ENCODE data around the gene CASZ1. TPM values are rescaled to one million over a fixed set of nuclear protein-coding genes. Genes with fewer than 3 reads are reported as not detected.

Gene CASZ1
- total RNA-seq, 2 experiments from 2014 or later, result 8.1 to 9.0 TPM

- Mint-ChIP-seq H3K27ac (no peak overlapping the region), H3K9me3 (no peaks in the 10 kb centered on the region), H3K4me3 (no peak overlapping the region), H3K4me1 (no peaks in the 10 kb centered on the region), H3K36me3 (ENCODE audit: low read depth) (no peaks in the 10 kb centered on the region), H3K27me3 (peaks cover 5% of the 10 kb centered on the region)
- DNase-seq, result no peak
- ChIA-PET CTCF (no interaction called here), POLR2A (no interaction called here)
Measured at GRCh38 chr1:10642403-10643080, 153.9 kb downstream of the CASZ1 start.

- Mint-ChIP-seq H3K4me3 (no peak overlapping the region), H3K9me3 (no peaks in the 10 kb centered on the region), H3K4me1 (no peaks in the 10 kb centered on the region), H3K36me3 (ENCODE audit: low read depth) (no peaks in the 10 kb centered on the region), H3K27me3 (peaks cover 5% of the 10 kb centered on the region), H3K27ac (no peak overlapping the region)
- ChIA-PET POLR2A (no interaction called here), CTCF (no interaction called here)
- no peak for DNase-seq
Measured at GRCh38 chr1:10641976-10642375, 154.5 kb downstream of the CASZ1 start.

GRCh38 chr1:10640843-10641553 is 155.4 kb downstream of the CASZ1 start:
- H3K27ac Mint-ChIP-seq, result no peak overlapping the region
- no peak overlapping the region for H3K4me3 Mint-ChIP-seq
- ChIA-PET POLR2A (no interaction called here), CTCF (no interaction called here)
- no peaks in the 10 kb centered on the region for H3K4me1 Mint-ChIP-seq
- H3K9me3 Mint-ChIP-seq, result no peaks in the 10 kb centered on the region
- H3K36me3 Mint-ChIP-seq (ENCODE audit: low read depth), result no peaks in the 10 kb centered on the region
- peaks cover 5% of the 10 kb centered on the region for H3K27me3 Mint-ChIP-seq
- no peak for DNase-seq

- Mint-ChIP-seq H3K4me1 (no peaks in the 10 kb centered on the region), H3K4me3 (no peak overlapping the region), H3K27me3 (peaks cover 5% of the 10 kb centered on the region), H3K27ac (no peak overlapping the region), H3K9me3 (no peaks in the 10 kb centered on the region), H3K36me3 (ENCODE audit: low read depth) (no peaks in the 10 kb centered on the region)
- ChIA-PET CTCF (no interaction called here), POLR2A (no interaction called here)
- DNase-seq, result no peak
Measured at GRCh38 chr1:10639775-10640578, 156.5 kb downstream of the CASZ1 start.

- H3K9me3 Mint-ChIP-seq, result no peaks in the 10 kb centered on the region
- no peak overlapping the region for H3K27ac Mint-ChIP-seq
- peaks cover 5% of the 10 kb centered on the region for H3K27me3 Mint-ChIP-seq
- H3K4me1 Mint-ChIP-seq, result no peaks in the 10 kb centered on the region
- H3K36me3 Mint-ChIP-seq (ENCODE audit: low read depth), result no peaks in the 10 kb centered on the region
- CTCF ChIA-PET, result no interaction called here
- no peak for DNase-seq
- no peak overlapping the region for H3K4me3 Mint-ChIP-seq
- POLR2A ChIA-PET, result no interaction called here
Measured at GRCh38 chr1:10639011-10639774, 157.3 kb downstream of the CASZ1 start.

- no peak overlapping the region for H3K27ac Mint-ChIP-seq
- DNase-seq, result no peak
- H3K4me1 Mint-ChIP-seq, result no peaks in the 10 kb centered on the region
- no peaks in the 10 kb centered on the region for H3K36me3 Mint-ChIP-seq (ENCODE audit: low read depth)
- ChIA-PET CTCF (interaction anchor here (0.6 kb wide), 1 partner anchor 244 kb away, joined by 3 read pairs; no protein-coding TSS in a partner anchor), POLR2A (no interaction called here)
- no peak overlapping the region for H3K4me3 Mint-ChIP-seq
- H3K9me3 Mint-ChIP-seq, result no peaks in the 10 kb centered on the region
- H3K27me3 Mint-ChIP-seq, result peaks cover 5% of the 10 kb centered on the region
Measured at GRCh38 chr1:10638559-10639005, 157.9 kb downstream of the CASZ1 start.

GRCh38 chr1:10637834-10638558 is 158.4 kb downstream of the CASZ1 start:
- ChIA-PET CTCF (interaction anchor here (0.6 kb wide), 1 partner anchor 245 kb away, joined by 3 read pairs; no protein-coding TSS in a partner anchor), POLR2A (no interaction called here)
- peaks cover 5% of the 10 kb centered on the region for H3K27me3 Mint-ChIP-seq
- no peaks in the 10 kb centered on the region for H3K4me1 Mint-ChIP-seq
- H3K9me3 Mint-ChIP-seq, result no peaks in the 10 kb centered on the region
- no peaks in the 10 kb centered on the region for H3K36me3 Mint-ChIP-seq (ENCODE audit: low read depth)
- DNase-seq, result no peak
- no peak overlapping the region for H3K27ac Mint-ChIP-seq
- H3K4me3 Mint-ChIP-seq, result no peak overlapping the region

GRCh38 chr1:10637400-10637799 is 159.0 kb downstream of the CASZ1 start:
- Mint-ChIP-seq H3K27ac (no peak overlapping the region), H3K9me3 (no peaks in the 10 kb centered on the region), H3K4me1 (no peaks in the 10 kb centered on the region), H3K27me3 (peaks cover 5% of the 10 kb centered on the region), H3K4me3 (no peak overlapping the region), H3K36me3 (ENCODE audit: low read depth) (no peaks in the 10 kb centered on the region)
- ChIA-PET POLR2A (no interaction called here), CTCF (interaction anchor here (0.6 kb wide), 1 partner anchor 300 kb away, joined by 3 read pairs; no protein-coding TSS in a partner anchor)
- DNase-seq, result no peak

- no peaks in the 10 kb centered on the region for H3K36me3 Mint-ChIP-seq (ENCODE audit: low read depth)
- no peak overlapping the region for H3K27ac Mint-ChIP-seq
- H3K9me3 Mint-ChIP-seq, result no peaks in the 10 kb centered on the region
- no peak overlapping the region for H3K4me3 Mint-ChIP-seq
- CTCF ChIA-PET, result no interaction called here
- DNase-seq, result no peak
- peaks cover 5% of the 10 kb centered on the region for H3K27me3 Mint-ChIP-seq
- POLR2A ChIA-PET, result no interaction called here
- no peaks in the 10 kb centered on the region for H3K4me1 Mint-ChIP-seq
Measured at GRCh38 chr1:10635992-10636391, 160.5 kb downstream of the CASZ1 start.

GRCh38 chr1:10635085-10635896 is 161.2 kb downstream of the CASZ1 start:
- peaks cover 5% of the 10 kb centered on the region for H3K27me3 Mint-ChIP-seq
- POLR2A ChIA-PET, result no interaction called here
- H3K9me3 Mint-ChIP-seq, result no peaks in the 10 kb centered on the region
- no peak overlapping the region for H3K27ac Mint-ChIP-seq
- no peak for DNase-seq
- CTCF ChIA-PET, result interaction anchor here (0.6 kb wide), 1 partner anchor 132 kb away, joined by 5 read pairs; no protein-coding TSS in a partner anchor
- H3K36me3 Mint-ChIP-seq (ENCODE audit: low read depth), result no peaks in the 10 kb centered on the region
- H3K4me3 Mint-ChIP-seq, result no peak overlapping the region
- H3K4me1 Mint-ChIP-seq, result no peaks in the 10 kb centered on the region

- H3K9me3 Mint-ChIP-seq, result no peaks in the 10 kb centered on the region
- ChIA-PET CTCF (no interaction called here), POLR2A (no interaction called here)
- no peaks in the 10 kb centered on the region for H3K4me1 Mint-ChIP-seq
- no peak overlapping the region for H3K27ac Mint-ChIP-seq
- peaks cover 5% of the 10 kb centered on the region for H3K27me3 Mint-ChIP-seq
- no peak overlapping the region for H3K4me3 Mint-ChIP-seq
- DNase-seq, result no peak
- H3K36me3 Mint-ChIP-seq (ENCODE audit: low read depth), result no peaks in the 10 kb centered on the region
Measured at GRCh38 chr1:10634428-10635084, 161.9 kb downstream of the CASZ1 start.

Measured in activated CD4-positive, alpha-beta memory T cell treated with anti-CD3 and anti-CD28 coated beads, Interleukin-2, amount 10 ng/mL, durations not matched to agents 7 days and 5 days (primary cell).